BLaER1 treated with 17β-estradiol and CSF1 and Interleukin-3, amounts not matched to agents 10 nM and 100 nM (cell line): ENCODE data around the gene ACSS1.

Source experiments
- H3K27ac ChIP-seq, 11 experiments: shearing (Covaris generic); formaldehyde crosslinking; 2 replicates each; pipeline ENCODE4 v1.8.1; 2022
- H3K27me3 ChIP-seq, 11 experiments: shearing (Covaris generic); formaldehyde crosslinking; 2 replicates each; pipeline ENCODE4 v1.8.1; 2022
- H3K36me3 ChIP-seq, 11 experiments: shearing (Covaris generic); formaldehyde crosslinking; 2 replicates each; pipeline ENCODE4 v1.8.1; 2022
- H3K4me1 ChIP-seq, 10 experiments: shearing (Covaris generic); formaldehyde crosslinking; 2 replicates each; pipeline ENCODE4 v1.8.1; 2022
- H3K4me2 ChIP-seq, 11 experiments: shearing (Covaris generic); formaldehyde crosslinking; 2 replicates each; pipeline ENCODE4 v1.8.1; 2022
- H3K4me3 ChIP-seq, 10 experiments: shearing (Covaris generic); formaldehyde crosslinking; 2 replicates each; pipeline ENCODE4 v1.8.1; 2022
- H3K9ac ChIP-seq, 11 experiments: shearing (Covaris generic); formaldehyde crosslinking; 2 replicates each; pipeline ENCODE4 v1.8.1; 2022
- H3K9me3 ChIP-seq, 11 experiments: shearing (Covaris generic); formaldehyde crosslinking; replicated peaks in 1 of 11; 2 replicates each; pipeline ENCODE4 v1.8.1; 2022
- H4K20me1 ChIP-seq, 11 experiments: shearing (Covaris generic); formaldehyde crosslinking; 2 replicates each; pipeline ENCODE4 v1.8.1; 2022
- Cebpa-rat ChIP-seq, 11 experiments: shearing (Covaris generic); IDR thresholded peaks; 2 replicates each; pipeline ENCODE4 v1.8.1; 2022

ACSS1 gene

GRCh38 chr20:25052255-25053194 is 5.4 kb downstream of the ACSS1 start:
- Histone ChIP-seq H3K9me3 (no peaks in the 10 kb centered on the region), H3K4me1 (peaks cover 60 to 93% (median 78%) of the 10 kb centered on the region in 10 experiments), H3K27ac (peak overlapping the region in 8 of 11 experiments; percentile 37 to 67 (median 52); a peak in 7 of 22 replicates), H3K36me3 (peaks cover 4 to 34% (median 8%) of the 10 kb centered on the region in 11 experiments; a peak in 15 of 22 replicates), H3K4me3 (no peak overlapping the region; a peak in 1 of 20 replicates), H3K4me2 (peak overlapping the region; percentile 74 to 99 (median 97)), H4K20me1 (peaks cover 13 to 92% (median 79%) of the 10 kb centered on the region in 11 experiments; a peak in 19 of 22 replicates), H3K9ac (peak overlapping the region in 6 of 11 experiments; percentile 45 to 69 (median 60); a peak in 7 of 22 replicates), H3K27me3 (no peaks in the 10 kb centered on the region)
- no peak for TF ChIP-seq Cebpa-rat (IDR thresholded peaks at IDR 0.05)

GRCh38 chr20:25051386-25052155 is 6.4 kb downstream of the ACSS1 start:
- Histone ChIP-seq H3K4me1 (peaks cover 57 to 95% (median 76%) of the 10 kb centered on the region in 10 experiments), H3K27ac (no peak overlapping the region), H3K4me2 (peak overlapping the region; percentile 74 to 99 (median 97)), H3K27me3 (no peaks in the 10 kb centered on the region), H4K20me1 (peaks cover 13 to 97% (median 79%) of the 10 kb centered on the region in 11 experiments; a peak in 19 of 22 replicates), H3K4me3 (no peak overlapping the region), H3K36me3 (peaks cover 13 to 44% (median 17%) of the 10 kb centered on the region in 11 experiments; a peak in 21 of 22 replicates), H3K9me3 (no peaks in the 10 kb centered on the region), H3K9ac (no peak overlapping the region; a peak in 1 of 22 replicates)
- TF ChIP-seq Cebpa-rat (IDR thresholded peaks at IDR 0.05), result no peak

GRCh38 chr20:25050501-25051350 is 7.2 kb downstream of the ACSS1 start:
- peaks cover 48 to 95% (median 76%) of the 10 kb centered on the region in 10 experiments for H3K4me1 ChIP-seq
- no peak overlapping the region for H3K27ac ChIP-seq

GRCh38 chr20:25050082-25050481 is 7.9 kb downstream of the ACSS1 start:
- Histone ChIP-seq H3K36me3 (peaks cover 19 to 43% (median 24%) of the 10 kb centered on the region in 11 experiments; a peak in 21 of 22 replicates), H3K9ac (no peak overlapping the region), H3K4me1 (peaks cover 47 to 95% (median 76%) of the 10 kb centered on the region in 10 experiments), H3K4me3 (no peak overlapping the region), H3K27ac (no peak overlapping the region), H3K4me2 (peak overlapping the region in 8 of 11 experiments; percentile 33 to 99 (median 96); a peak in 13 of 22 replicates), H3K9me3 (no peaks in the 10 kb centered on the region), H3K27me3 (no peaks in the 10 kb centered on the region), H4K20me1 (peaks cover 13 to 87% (median 67%) of the 10 kb centered on the region in 11 experiments; a peak in 19 of 22 replicates)
- TF ChIP-seq Cebpa-rat (IDR thresholded peaks at IDR 0.05), result no peak

More at GRCh38 chr20:25050501-25051350, 7.2 kb downstream of the ACSS1 start:
- H3K36me3 ChIP-seq, result peaks cover 19 to 48% (median 24%) of the 10 kb centered on the region in 11 experiments; a peak in 21 of 22 replicates
- peaks cover 13 to 92% (median 73%) of the 10 kb centered on the region in 11 experiments; a peak in 19 of 22 replicates for H4K20me1 ChIP-seq
- no peak overlapping the region; a peak in 1 of 20 replicates for H3K4me3 ChIP-seq
- peak overlapping the region in 9 of 11 experiments; percentile 33 to 99 (median 96); a peak in 15 of 22 replicates for H3K4me2 ChIP-seq
- no peak for TF ChIP-seq Cebpa-rat (IDR thresholded peaks at IDR 0.05)
- H3K9me3 ChIP-seq, result no peaks in the 10 kb centered on the region
- H3K9ac ChIP-seq, result peak overlapping the region in 2 of 11 experiments; percentile 3 to 24; a peak in 2 of 22 replicates
- H3K27me3 ChIP-seq, result no peaks in the 10 kb centered on the region

- H3K4me1 ChIP-seq, result peaks cover 47 to 95% (median 76%) of the 10 kb centered on the region in 10 experiments
- H3K27ac ChIP-seq, result no peak overlapping the region
- H3K27me3 ChIP-seq, result no peaks in the 10 kb centered on the region
- H3K36me3 ChIP-seq, result peaks cover 19 to 43% (median 24%) of the 10 kb centered on the region in 11 experiments; a peak in 21 of 22 replicates
- 0 out of 22 replicates have a peak overlapping the region, but pooled peaks of 1 of the 11 experiments have one; percentile 16 for H3K9ac ChIP-seq
- peaks cover 13 to 88% (median 62%) of the 10 kb centered on the region in 11 experiments; a peak in 19 of 22 replicates for H4K20me1 ChIP-seq
- H3K4me3 ChIP-seq, result no peak overlapping the region
- no peak for TF ChIP-seq Cebpa-rat (IDR thresholded peaks at IDR 0.05)
- H3K9me3 ChIP-seq, result no peaks in the 10 kb centered on the region
- H3K4me2 ChIP-seq, result peak overlapping the region in 4 of 11 experiments; percentile 15 to 99 (median 96); a peak in 4 of 22 replicates
Measured at GRCh38 chr20:25049261-25050060, 8.5 kb downstream of the ACSS1 start.

- no peaks in the 10 kb centered on the region for H3K9me3 ChIP-seq
- no peak overlapping the region for H3K4me3 ChIP-seq
- no peak for TF ChIP-seq Cebpa-rat (IDR thresholded peaks at IDR 0.05)
- H3K27ac ChIP-seq, result no peak overlapping the region
- H3K4me2 ChIP-seq, result peak overlapping the region in 2 of 11 experiments; percentile 10 to 25; a peak in 2 of 22 replicates
- peaks cover 13 to 79% (median 54%) of the 10 kb centered on the region in 11 experiments; a peak in 19 of 22 replicates for H4K20me1 ChIP-seq
- peak overlapping the region in 1 of 11 experiments; percentile 16; a peak in 1 of 22 replicates for H3K9ac ChIP-seq
- peaks cover 19 to 43% (median 24%) of the 10 kb centered on the region in 11 experiments; a peak in 21 of 22 replicates for H3K36me3 ChIP-seq
- H3K4me1 ChIP-seq, result peaks cover 47 to 95% (median 76%) of the 10 kb centered on the region in 10 experiments
- H3K27me3 ChIP-seq, result no peaks in the 10 kb centered on the region
Measured at GRCh38 chr20:25048519-25048952, 9.4 kb downstream of the ACSS1 start.

- H3K4me2 ChIP-seq, result no peak overlapping the region
- H3K4me1 ChIP-seq, result peaks cover 47 to 95% (median 76%) of the 10 kb centered on the region in 10 experiments
- no peak overlapping the region for H3K27ac ChIP-seq
- no peak overlapping the region for H3K9ac ChIP-seq
- no peak overlapping the region for H3K4me3 ChIP-seq
- peaks cover 19 to 43% (median 24%) of the 10 kb centered on the region in 11 experiments; a peak in 21 of 22 replicates for H3K36me3 ChIP-seq
- TF ChIP-seq Cebpa-rat (IDR thresholded peaks at IDR 0.05), result no peak
- H4K20me1 ChIP-seq, result peaks cover 13 to 71% (median 49%) of the 10 kb centered on the region in 11 experiments; a peak in 19 of 22 replicates
- no peaks in the 10 kb centered on the region for H3K9me3 ChIP-seq
- H3K27me3 ChIP-seq, result no peaks in the 10 kb centered on the region
Measured at GRCh38 chr20:25047766-25048165, 10.2 kb downstream of the ACSS1 start.
